Measurements from ENCODE around the gene CCDC85C. TPM values are rescaled to one million over a fixed set of nuclear protein-coding genes. Genes with fewer than 3 reads are reported as not detected.

Gene CCDC85C
- total RNA-seq, 4 donors from 2014 or later = 0.88 to 56.3 (median 13.6) TPM

GRCh38 chr14:99602054-99602787 is 1.8 kb downstream of the CCDC85C start:
- Histone ChIP-seq H3K27ac (peak overlapping the region; percentile 33 to 54), H3K4me1 (peaks cover 0 to 30% of the 10 kb centered on the region in 2 donors), H3K27me3 (no peaks in the 10 kb centered on the region), H3K9me3 (no peaks in the 10 kb centered on the region), H3K36me3 (no peaks in the 10 kb centered on the region), H3K4me3 (peak overlapping the region; percentile 51 to 66)
- DNase-seq = no peak
- no peak for TF ChIP-seq POLR2A (IDR thresholded peaks at IDR 0.05)
- TF ChIP-seq, protein P1, sequence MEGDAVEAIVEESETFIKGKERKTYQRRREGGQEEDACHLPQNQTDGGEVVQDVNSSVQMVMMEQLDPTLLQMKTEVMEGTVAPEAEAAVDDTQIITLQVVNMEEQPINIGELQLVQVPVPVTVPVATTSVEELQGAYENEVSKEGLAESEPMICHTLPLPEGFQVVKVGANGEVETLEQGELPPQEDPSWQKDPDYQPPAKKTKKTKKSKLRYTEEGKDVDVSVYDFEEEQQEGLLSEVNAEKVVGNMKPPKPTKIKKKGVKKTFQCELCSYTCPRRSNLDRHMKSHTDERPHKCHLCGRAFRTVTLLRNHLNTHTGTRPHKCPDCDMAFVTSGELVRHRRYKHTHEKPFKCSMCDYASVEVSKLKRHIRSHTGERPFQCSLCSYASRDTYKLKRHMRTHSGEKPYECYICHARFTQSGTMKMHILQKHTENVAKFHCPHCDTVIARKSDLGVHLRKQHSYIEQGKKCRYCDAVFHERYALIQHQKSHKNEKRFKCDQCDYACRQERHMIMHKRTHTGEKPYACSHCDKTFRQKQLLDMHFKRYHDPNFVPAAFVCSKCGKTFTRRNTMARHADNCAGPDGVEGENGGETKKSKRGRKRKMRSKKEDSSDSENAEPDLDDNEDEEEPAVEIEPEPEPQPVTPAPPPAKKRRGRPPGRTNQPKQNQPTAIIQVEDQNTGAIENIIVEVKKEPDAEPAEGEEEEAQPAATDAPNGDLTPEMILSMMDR (IDR thresholded peaks at IDR 0.05) = no peak
- intact Hi-C loops (cut with DNase I; ENCODE audit: low total_unique reads) = loop anchor here (10.0 kb wide), 1 partner anchor 77 kb away; no protein-coding TSS in a partner anchor

GRCh38 chr14:99601361-99601831 is 2.6 kb downstream of the CCDC85C start:
- no peaks in the 10 kb centered on the region for H3K36me3 ChIP-seq
- no peaks in the 10 kb centered on the region for H3K9me3 ChIP-seq
- peaks cover 0 to 30% of the 10 kb centered on the region in 2 donors for H3K4me1 ChIP-seq
- intact Hi-C loops (cut with DNase I; ENCODE audit: low total_unique reads) = loop anchor here (10.0 kb wide), 1 partner anchor 77 kb away; no protein-coding TSS in a partner anchor
- peak overlapping the region; percentile 51 to 66 for H3K4me3 ChIP-seq
- H3K27ac ChIP-seq = peak overlapping the region; percentile 33 to 54
- DNase-seq = no peak
- TF ChIP-seq, protein P1 (IDR thresholded peaks at IDR 0.05) = no peak
- TF ChIP-seq POLR2A (IDR thresholded peaks at IDR 0.05) = no peak
- H3K27me3 ChIP-seq = no peaks in the 10 kb centered on the region

- Histone ChIP-seq H3K27ac (no peak overlapping the region), H3K4me3 (no peak overlapping the region), H3K36me3 (no peaks in the 10 kb centered on the region), H3K27me3 (no peaks in the 10 kb centered on the region), H3K9me3 (no peaks in the 10 kb centered on the region), H3K4me1 (peaks cover 0 to 24% of the 10 kb centered on the region in 2 donors)
- intact Hi-C loops (cut with DNase I; ENCODE audit: low total_unique reads) = loop anchor here (10.0 kb wide), 1 partner anchor 76 kb away; no protein-coding TSS in a partner anchor
- TF ChIP-seq, protein P1 (IDR thresholded peaks at IDR 0.05) = no peak
- no peak for TF ChIP-seq POLR2A (IDR thresholded peaks at IDR 0.05)
- DNase-seq = no peak
Measured at GRCh38 chr14:99600232-99600888, 3.6 kb downstream of the CCDC85C start.

DNA sequence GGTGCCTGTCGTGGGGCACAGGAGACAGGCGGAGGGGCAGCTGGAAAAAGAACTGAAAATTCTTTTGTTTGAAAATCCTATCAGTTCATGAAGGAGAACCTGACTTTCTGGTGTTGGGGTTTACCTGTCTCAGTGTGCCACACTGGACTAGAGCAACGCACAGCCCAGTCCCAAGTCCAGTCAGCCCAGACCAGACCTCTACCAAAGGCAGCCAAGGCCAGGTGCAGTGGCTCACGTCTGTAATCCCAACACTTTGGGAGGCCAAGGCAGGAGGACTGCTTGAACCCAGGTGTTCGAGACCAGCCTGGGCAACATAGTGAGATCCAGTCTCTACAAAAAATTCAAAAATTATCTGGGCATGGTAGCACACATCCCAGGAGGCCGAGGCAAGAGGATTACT is 4.6 kb downstream of the CCDC85C start:
- DNase-seq = no peak
- peaks cover 0 to 23% of the 10 kb centered on the region in 2 donors for H3K4me1 ChIP-seq
- no peak overlapping the region for H3K27ac ChIP-seq
- H3K27me3 ChIP-seq = no peaks in the 10 kb centered on the region
- H3K4me3 ChIP-seq = no peak overlapping the region
- TF ChIP-seq POLR2A (IDR thresholded peaks at IDR 0.05) = no peak
- TF ChIP-seq, protein P1 (IDR thresholded peaks at IDR 0.05) = no peak
- no peaks in the 10 kb centered on the region for H3K9me3 ChIP-seq
- intact Hi-C loops (cut with DNase I; ENCODE audit: low total_unique reads) = no loop called here
- no peaks in the 10 kb centered on the region for H3K36me3 ChIP-seq

DNA sequence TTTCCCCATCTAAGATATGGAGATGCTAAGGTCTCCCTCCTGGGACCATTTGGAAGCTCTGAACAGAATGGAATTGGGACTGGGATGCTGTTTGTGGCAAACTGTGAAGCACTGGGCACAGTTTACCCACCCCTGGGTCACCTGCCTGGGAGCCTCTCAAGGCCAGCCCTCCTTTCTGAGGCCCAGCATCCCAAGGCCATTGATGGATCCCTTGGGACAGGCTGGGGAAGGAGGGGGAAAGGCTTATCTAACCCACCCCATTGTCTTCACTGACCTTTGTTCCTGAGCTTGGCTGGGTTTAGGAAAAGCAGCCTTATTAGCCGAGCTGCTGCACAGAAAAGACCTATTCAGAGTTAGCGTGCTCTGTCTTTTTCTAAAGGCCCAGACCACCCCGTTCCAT is 5.2 kb downstream of the CCDC85C start:
- Histone ChIP-seq H3K4me1 (peaks cover 0 to 23% of the 10 kb centered on the region in 2 donors), H3K27ac (peak overlapping the region; percentile 3 to 4), H3K36me3 (no peaks in the 10 kb centered on the region), H3K9me3 (no peaks in the 10 kb centered on the region), H3K4me3 (no peak overlapping the region), H3K27me3 (no peaks in the 10 kb centered on the region)
- intact Hi-C loops (cut with DNase I; ENCODE audit: low total_unique reads) = no loop called here
- no peak for TF ChIP-seq POLR2A (IDR thresholded peaks at IDR 0.05)
- TF ChIP-seq, protein P1 (IDR thresholded peaks at IDR 0.05) = no peak
- DNase-seq = no peak
